HCT116 (cell line): ENCODE results near the gene PLA2G7. TPM values are rescaled to one million over a fixed set of nuclear protein-coding genes. Genes with fewer than 3 reads are reported as not detected.

Experiments used
- ATAC-seq: fragments of 200-7000 bp; cut with Tn5 transposase; 2 replicates; pipeline ENCODE4 v1.9.1; 2020; ENCODE audit warnings: mild to moderate bottlenecking, moderate library complexity
- BruUV-seq: library from RNA; stranded (reverse); fragments of 400-500 nt; replicated peaks from 2 replicates; lab custom pipeline; 2021; lab: Mats Ljungman, UMichigan
- CTCF ChIA-PET: fragments of 300-600 bp; sonication (Branson Sonifier 250); formaldehyde crosslinking; loops from one replicate; lab custom pipeline; 2021; ENCODE audit warnings: antibody characterized with exemption; lab: Charles Lee
- POLR2A ChIA-PET: fragments of 300-600, 350-600 bp; sonication (Branson Sonifier 250); formaldehyde crosslinking; loops from one replicate; lab custom pipeline; 2021; ENCODE audit warnings: antibody characterized with exemption; lab: Charles Lee
- RAD21 ChIA-PET, 2 experiments: fragments of 300-600 bp; sonication (Branson Sonifier 250); formaldehyde crosslinking; loops; one replicate each; lab custom pipeline; 2023; ENCODE audit warnings: low total read pairs in 2 of 2; ENCODE audit not compliant: uncharacterized antibody in 2 of 2, unreplicated experiment in 2 of 2, low non-redundant PET in 1 of 2; lab: Charles Lee
- DNase-seq: peaks from one replicate; pipeline ENCODE4 v3.0.0-alpha.2; 2010; ENCODE audit warnings: low read depth, low spot score
- H2AFZ ChIP-seq: fragments of 200-600 bp; shearing (Covaris generic), sonication (generic); 2 replicates; pipeline ENCODE4 v1.6.1; 2017; ENCODE audit warnings: low read depth, mixed run types, mixed read lengths, antibody characterized with exemption, low read length; ENCODE audit not compliant: poor library complexity, severe bottlenecking
- H3K27ac ChIP-seq: 2 replicates; pipeline ENCODE4 v1.5.1; 2012; ENCODE audit warnings: low read depth, low read length
- H3K27me3 ChIP-seq: fragments of 200-600 bp; sonication (generic); 2 replicates; pipeline ENCODE4 v1.6.1; 2016; ENCODE audit warnings: mixed run types, low read length, mixed read lengths; ENCODE audit not compliant: insufficient read depth
- H3K36me3 ChIP-seq, 2 experiments: fragments of 200-500 bp in 1 of 2; fragments of 200-600 bp in 1 of 2; sonication (Bioruptor generic) in 1 of 2; sonication (generic) in 1 of 2; 2 replicates each; pipeline versions ENCODE4 v1.5.1 to v1.6.1; 2014 to 2016; ENCODE audit warnings: low read length in 2 of 2, inconsistent platforms in 1 of 2, mixed read lengths in 1 of 2, mixed run types in 1 of 2; ENCODE audit not compliant: insufficient read depth in 2 of 2, control insufficient read depth in 1 of 2
- H3K4me1 ChIP-seq, 2 experiments: fragments of 200-600 bp in 1 of 2; sonication (generic) in 1 of 2; 2 replicates each; pipeline versions ENCODE4 v1.5.1 to v1.6.1; 2012 to 2017; ENCODE audit warnings: low read length in 2 of 2, inconsistent platforms in 1 of 2, mild to moderate bottlenecking in 1 of 2, mixed read lengths in 1 of 2, mixed run types in 1 of 2, moderate library complexity in 1 of 2; ENCODE audit not compliant: insufficient read depth in 2 of 2, control insufficient read depth in 1 of 2
- H3K4me2 ChIP-seq: fragments of 200-600 bp; sonication (generic); 2 replicates; pipeline ENCODE4 v1.6.1; 2017; ENCODE audit warnings: mixed run types, low read length, mixed read lengths
- H3K4me3 ChIP-seq, 2 experiments: fragments of 200-600 bp in 1 of 2; sonication (generic) in 1 of 2; replicated peaks in 1 of 2; 2 replicates each; pipeline ENCODE4 v1.5.1; 2011 to 2016; ENCODE audit warnings: low read length in 2 of 2, control low read depth in 1 of 2, low read depth in 1 of 2, mild to moderate bottlenecking in 1 of 2, mixed read lengths in 1 of 2, mixed run types in 1 of 2
- H3K79me2 ChIP-seq: fragments of 200-600 bp; sonication (generic); 2 replicates; pipeline ENCODE4 v1.6.1; 2017; ENCODE audit warnings: mild to moderate bottlenecking, mixed run types, low read length, moderate library complexity, mixed read lengths; ENCODE audit not compliant: insufficient read depth
- H3K9ac ChIP-seq: fragments of 200-600 bp; sonication (generic); 2 replicates; pipeline ENCODE4 v1.6.1; 2016; ENCODE audit warnings: low read length, mixed read lengths
- H3K9me2 ChIP-seq: fragments of 200-600 bp; sonication (generic), shearing (Covaris generic); 2 replicates; pipeline ENCODE4 v1.6.1; 2017; ENCODE audit warnings: mixed run types, mild to moderate bottlenecking, moderate library complexity; ENCODE audit not compliant: insufficient read depth
- H3K9me3 ChIP-seq, 2 experiments: fragments of 200-500 bp in 1 of 2; fragments of 200-600 bp in 1 of 2; sonication (Bioruptor generic) in 1 of 2; sonication (generic) in 1 of 2; 2 replicates each; pipeline ENCODE4 v1.6.1; 2014 to 2017; ENCODE audit warnings: low read length in 2 of 2, mixed read lengths in 2 of 2, inconsistent platforms in 1 of 2, low read depth in 1 of 2, mild to moderate bottlenecking in 1 of 2, mixed run types in 1 of 2, moderate library complexity in 1 of 2; ENCODE audit not compliant: control insufficient read depth in 1 of 2, insufficient read depth in 1 of 2
- H4K20me1 ChIP-seq: fragments of 200-600 bp; sonication (generic), shearing (Covaris generic); 2 replicates; pipeline ENCODE4 v1.6.1; 2017; ENCODE audit warnings: mixed run types, mild to moderate bottlenecking, moderate library complexity; ENCODE audit not compliant: insufficient read depth
- CBX3 ChIP-seq: IDR thresholded peaks from 2 replicates; pipeline ENCODE4 v1.6.1; 2012; ENCODE audit warnings: low read depth
- EGR1 ChIP-seq: IDR thresholded peaks from 2 replicates; pipeline ENCODE4 v1.6.1; 2012; ENCODE audit warnings: low read depth
- JUND ChIP-seq: IDR thresholded peaks from 2 replicates; pipeline ENCODE4 v1.6.1; 2012
- RAD21 ChIP-seq: IDR thresholded peaks from 2 replicates; pipeline ENCODE4 v1.6.1; 2012; ENCODE audit warnings: low read depth, mild to moderate bottlenecking
- SIN3A ChIP-seq: IDR thresholded peaks from 2 replicates; pipeline ENCODE4 v1.6.1; 2012; ENCODE audit warnings: low read depth
- TCF7L2 ChIP-seq: IDR thresholded peaks from 2 replicates; pipeline ENCODE4 v1.7.0; 2011; ENCODE audit warnings: borderline replicate concordance, inconsistent platforms; ENCODE audit not compliant: insufficient read depth, insufficient read length; ENCODE audit errors: extremely low read depth
- ZFX ChIP-seq: fragments of 450-650 bp; IDR thresholded peaks from 2 replicates; pipeline ENCODE4 v1.6.1; 2017
- intact Hi-C: fragments of 100-400 bp; cut with micrococcal nuclease; formaldehyde crosslinking; loops from 2 replicates; pipeline ENCODE4 v1.10.0; 2022
- total RNA-seq: library from RNA; stranded (reverse); gene quantifications from one replicate; pipeline ENCODE4 v1.2.1, GENCODE V29; 2021; ENCODE audit not compliant: unreplicated experiment
- TF ChIP-seq, protein P1 (sequence below): IDR thresholded peaks from 2 replicates; pipeline ENCODE4 v1.6.1; 2012
- TF ChIP-seq, protein P2 (sequence below): IDR thresholded peaks from 2 replicates; pipeline ENCODE4 v1.6.1; 2012
- TF ChIP-seq, protein P3 (sequence below): IDR thresholded peaks from 2 replicates; pipeline ENCODE4 v1.6.1; 2011; ENCODE audit warnings: mild to moderate bottlenecking, low read length, moderate library complexity; ENCODE audit not compliant: insufficient replicate concordance; ENCODE audit errors: extremely low read depth

The PLA2G7 gene
- total RNA-seq, 1 experiment from 2014 or later = 2.8 TPM

DNA sequence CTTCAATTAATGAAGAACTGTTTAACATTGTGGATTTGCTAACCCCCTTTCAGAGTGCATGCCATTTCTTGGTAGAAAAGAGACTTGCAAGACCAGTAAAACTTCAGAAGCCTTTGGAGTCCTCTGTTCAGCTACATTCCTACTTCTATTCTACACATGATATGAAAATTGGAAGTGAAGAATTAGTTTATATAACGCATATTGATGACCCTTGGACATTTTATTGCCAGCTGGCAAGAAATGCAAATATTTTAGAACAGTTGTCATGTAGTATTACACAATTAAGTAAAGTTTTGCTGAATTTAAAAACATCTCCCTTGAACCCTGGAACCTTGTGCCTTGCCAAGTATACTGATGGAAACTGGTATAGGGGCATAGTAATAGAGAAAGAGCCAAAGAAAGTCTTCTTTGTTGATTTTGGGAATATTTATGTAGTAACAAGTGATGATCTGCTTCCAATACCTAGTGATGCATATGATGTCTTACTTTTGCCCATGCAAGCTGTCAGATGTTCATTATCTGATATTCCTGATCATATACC, 44.2 kb downstream of the PLA2G7 start:
- ChIA-PET POLR2A (no interaction called here), CTCF (interaction anchor here (0.5 kb wide), 1 partner anchor 172 kb away, joined by 3 read pairs; no protein-coding TSS in a partner anchor)
- H3K9me2 ChIP-seq = no peaks in the 10 kb centered on the region

More for the DNA sequence above, 44.2 kb downstream of the PLA2G7 start:
- Histone ChIP-seq H3K36me3 (no peaks in the 10 kb centered on the region), H3K4me3 (no peak overlapping the region), H3K79me2 (no peaks in the 10 kb centered on the region), H3K9me3 (no peaks in the 10 kb centered on the region), H3K27me3 (no peaks in the 10 kb centered on the region), H3K4me1 (no peaks in the 10 kb centered on the region), H2AFZ (no peak overlapping the region), H3K9ac (no peak overlapping the region), H3K4me2 (no peak overlapping the region), H4K20me1 (no peaks in the 10 kb centered on the region), H3K27ac (no peak overlapping the region)
- intact Hi-C loops = no loop called here
- no TSS peak for BruUV-seq
- RAD21 ChIA-PET = no interaction called here
- DNase-seq (no peak), ATAC-seq (no peak)
- TF ChIP-seq, protein P1, sequence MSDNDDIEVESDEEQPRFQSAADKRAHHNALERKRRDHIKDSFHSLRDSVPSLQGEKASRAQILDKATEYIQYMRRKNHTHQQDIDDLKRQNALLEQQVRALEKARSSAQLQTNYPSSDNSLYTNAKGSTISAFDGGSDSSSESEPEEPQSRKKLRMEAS = no peak
- TF ChIP-seq TCF7L2 (no peak), ZFX (no peak), SIN3A (no peak), EGR1 (no peak), CBX3 (no peak), JUND (no peak), RAD21 (no peak)
- TF ChIP-seq, protein P2, sequence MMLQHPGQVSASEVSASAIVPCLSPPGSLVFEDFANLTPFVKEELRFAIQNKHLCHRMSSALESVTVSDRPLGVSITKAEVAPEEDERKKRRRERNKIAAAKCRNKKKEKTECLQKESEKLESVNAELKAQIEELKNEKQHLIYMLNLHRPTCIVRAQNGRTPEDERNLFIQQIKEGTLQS = no peak
- TF ChIP-seq, protein P3, sequence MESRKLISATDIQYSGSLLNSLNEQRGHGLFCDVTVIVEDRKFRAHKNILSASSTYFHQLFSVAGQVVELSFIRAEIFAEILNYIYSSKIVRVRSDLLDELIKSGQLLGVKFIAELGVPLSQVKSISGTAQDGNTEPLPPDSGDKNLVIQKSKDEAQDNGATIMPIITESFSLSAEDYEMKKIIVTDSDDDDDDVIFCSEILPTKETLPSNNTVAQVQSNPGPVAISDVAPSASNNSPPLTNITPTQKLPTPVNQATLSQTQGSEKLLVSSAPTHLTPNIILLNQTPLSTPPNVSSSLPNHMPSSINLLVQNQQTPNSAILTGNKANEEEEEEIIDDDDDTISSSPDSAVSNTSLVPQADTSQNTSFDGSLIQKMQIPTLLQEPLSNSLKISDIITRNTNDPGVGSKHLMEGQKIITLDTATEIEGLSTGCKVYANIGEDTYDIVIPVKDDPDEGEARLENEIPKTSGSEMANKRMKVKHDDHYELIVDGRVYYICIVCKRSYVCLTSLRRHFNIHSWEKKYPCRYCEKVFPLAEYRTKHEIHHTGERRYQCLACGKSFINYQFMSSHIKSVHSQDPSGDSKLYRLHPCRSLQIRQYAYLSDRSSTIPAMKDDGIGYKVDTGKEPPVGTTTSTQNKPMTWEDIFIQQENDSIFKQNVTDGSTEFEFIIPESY = no peak
